Measurements from ENCODE around the gene RCC2. TPM values are rescaled to one million over a fixed set of nuclear protein-coding genes. Genes with fewer than 3 reads are reported as not detected.

RCC2 gene
- total RNA-seq, 1 donor from 2014 or later, result 224 TPM

DNA sequence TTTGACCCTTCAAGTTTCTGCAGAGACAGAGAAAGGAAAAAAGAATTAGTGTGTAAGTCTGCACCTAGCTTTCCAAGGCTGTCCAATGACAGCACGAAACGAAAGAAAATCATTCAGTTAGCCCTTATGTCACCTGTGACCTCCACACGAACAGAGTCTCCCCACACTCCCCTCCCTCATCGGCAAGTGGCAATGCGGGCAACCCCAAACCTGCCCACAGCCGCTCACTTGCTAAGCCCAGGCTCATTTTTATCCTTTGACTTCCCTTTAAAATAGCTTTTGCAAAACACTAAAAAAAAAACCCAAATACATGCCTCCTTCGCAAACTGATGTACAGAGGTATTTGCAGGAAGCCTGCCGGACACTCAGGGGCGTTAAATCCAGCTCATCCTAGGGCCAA lies 10.3 kb downstream of the RCC2 start:
- Mint-ChIP-seq H3K36me3 (ENCODE audit: low read depth) (peaks cover 24% of the 10 kb centered on the region), H3K4me1 (peaks cover 23% of the 10 kb centered on the region), H3K9me3 (no peaks in the 10 kb centered on the region), H3K4me3 (peak overlapping the region; percentile 13), H3K27me3 (ENCODE audit: low read depth) (no peaks in the 10 kb centered on the region), H3K27ac (ENCODE audit: unreplicated experiment) (no peak overlapping the region)
- TF ChIP-seq, protein P1, sequence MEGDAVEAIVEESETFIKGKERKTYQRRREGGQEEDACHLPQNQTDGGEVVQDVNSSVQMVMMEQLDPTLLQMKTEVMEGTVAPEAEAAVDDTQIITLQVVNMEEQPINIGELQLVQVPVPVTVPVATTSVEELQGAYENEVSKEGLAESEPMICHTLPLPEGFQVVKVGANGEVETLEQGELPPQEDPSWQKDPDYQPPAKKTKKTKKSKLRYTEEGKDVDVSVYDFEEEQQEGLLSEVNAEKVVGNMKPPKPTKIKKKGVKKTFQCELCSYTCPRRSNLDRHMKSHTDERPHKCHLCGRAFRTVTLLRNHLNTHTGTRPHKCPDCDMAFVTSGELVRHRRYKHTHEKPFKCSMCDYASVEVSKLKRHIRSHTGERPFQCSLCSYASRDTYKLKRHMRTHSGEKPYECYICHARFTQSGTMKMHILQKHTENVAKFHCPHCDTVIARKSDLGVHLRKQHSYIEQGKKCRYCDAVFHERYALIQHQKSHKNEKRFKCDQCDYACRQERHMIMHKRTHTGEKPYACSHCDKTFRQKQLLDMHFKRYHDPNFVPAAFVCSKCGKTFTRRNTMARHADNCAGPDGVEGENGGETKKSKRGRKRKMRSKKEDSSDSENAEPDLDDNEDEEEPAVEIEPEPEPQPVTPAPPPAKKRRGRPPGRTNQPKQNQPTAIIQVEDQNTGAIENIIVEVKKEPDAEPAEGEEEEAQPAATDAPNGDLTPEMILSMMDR (conservative IDR thresholded peaks at IDR 0.05), result no peak
- no peak for DNase-seq (ENCODE audit: low read depth, low spot score)

DNA sequence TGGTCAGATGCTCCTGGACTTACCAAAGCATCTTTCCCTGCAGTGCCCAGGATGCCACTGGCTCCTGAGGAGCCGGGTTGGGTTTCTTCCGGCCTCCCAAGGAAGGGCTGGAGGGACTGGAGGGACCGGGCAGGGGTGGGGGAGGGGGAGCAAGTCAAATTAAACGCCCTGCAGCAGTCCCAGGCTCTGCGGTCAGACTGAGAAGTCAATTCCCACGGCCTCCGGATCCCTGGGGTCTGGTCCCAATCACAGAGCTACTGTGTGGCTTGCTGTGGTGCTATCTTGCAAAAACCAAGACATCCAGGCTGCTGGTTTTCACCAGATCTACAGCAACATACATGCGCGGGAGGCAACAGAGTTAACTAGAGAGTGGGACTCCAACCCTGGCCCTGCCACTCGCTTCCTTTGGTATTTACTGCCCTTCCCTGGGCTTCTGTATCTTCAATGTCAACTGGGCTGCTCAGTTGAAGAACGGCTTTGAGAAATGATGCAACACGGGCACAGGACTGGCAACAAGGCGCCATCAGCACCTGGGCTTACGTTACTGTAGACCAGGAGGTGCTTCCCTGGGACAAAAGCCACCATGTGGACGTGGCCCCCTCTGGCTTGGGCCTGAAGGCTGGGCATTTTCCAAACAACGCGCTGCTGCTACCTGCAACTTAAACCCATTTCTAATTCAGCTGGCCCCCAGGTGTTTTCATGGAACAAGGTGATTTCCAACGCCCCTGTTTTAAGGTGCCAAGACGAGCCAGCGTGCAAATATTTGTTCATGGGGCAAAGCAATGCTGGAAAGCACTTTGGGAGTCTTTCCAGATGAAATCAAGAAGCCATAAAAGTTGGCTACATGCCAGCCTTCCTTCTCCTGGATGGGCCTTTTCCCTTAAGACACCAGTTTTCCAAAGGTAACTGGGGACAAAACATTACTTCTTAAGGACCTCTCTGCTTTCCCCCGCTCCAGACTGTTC lies 11.5 kb downstream of the RCC2 start:
- TF ChIP-seq, protein P1 (conservative IDR thresholded peaks at IDR 0.05), result no peak
- H3K27ac Mint-ChIP-seq (ENCODE audit: unreplicated experiment), result no peak overlapping the region
- no peak for DNase-seq (ENCODE audit: low read depth, low spot score)
- no peaks in the 10 kb centered on the region for H3K27me3 Mint-ChIP-seq (ENCODE audit: low read depth)
- peaks cover 32% of the 10 kb centered on the region for H3K36me3 Mint-ChIP-seq (ENCODE audit: low read depth)
- no peak overlapping the region for H3K4me3 Mint-ChIP-seq
- peaks cover 18% of the 10 kb centered on the region for H3K4me1 Mint-ChIP-seq
- H3K9me3 Mint-ChIP-seq, result no peaks in the 10 kb centered on the region

DNA sequence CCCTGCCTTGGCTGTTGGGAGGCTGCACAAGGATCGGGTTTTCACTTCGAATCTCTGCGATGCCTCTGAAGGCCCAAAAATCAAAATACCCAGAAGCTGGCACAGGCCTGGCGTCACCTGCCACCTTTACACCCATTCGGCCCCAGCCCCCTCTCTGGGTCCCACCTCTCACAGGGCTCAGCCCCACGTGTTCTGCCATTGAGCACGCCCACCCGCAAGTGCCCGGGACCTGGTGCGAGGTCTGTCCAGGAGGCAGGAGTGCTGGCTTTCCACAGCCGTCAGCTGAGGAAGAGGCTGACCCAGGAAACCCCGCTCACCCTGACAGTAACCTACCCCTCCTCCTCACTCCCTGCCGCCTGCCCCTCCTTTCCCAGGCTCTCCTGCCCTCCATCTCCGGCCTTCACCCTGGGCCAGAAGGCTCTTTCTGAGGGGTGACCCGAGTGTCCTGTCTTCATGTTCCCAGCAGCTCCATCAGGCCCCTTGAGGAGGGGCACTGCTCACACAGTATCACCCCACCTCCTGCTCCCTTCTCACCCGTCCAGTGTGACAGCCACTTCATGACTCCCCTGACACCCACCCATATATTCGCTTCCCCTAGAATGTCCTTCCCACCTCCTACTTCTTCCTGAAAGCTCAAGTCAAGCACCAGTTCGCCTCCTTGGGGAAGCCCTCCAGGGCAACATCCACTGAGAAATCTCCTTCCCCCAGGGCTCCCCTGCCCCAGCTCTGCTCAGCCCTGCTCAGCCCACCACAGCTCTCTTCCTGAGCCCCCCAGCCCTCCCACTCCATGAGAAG lies 13.5 kb downstream of the RCC2 start:
- peaks cover 31% of the 10 kb centered on the region for H3K36me3 Mint-ChIP-seq (ENCODE audit: low read depth)
- H3K27ac Mint-ChIP-seq (ENCODE audit: unreplicated experiment), result no peak overlapping the region
- no peak overlapping the region for H3K4me3 Mint-ChIP-seq

DNA sequence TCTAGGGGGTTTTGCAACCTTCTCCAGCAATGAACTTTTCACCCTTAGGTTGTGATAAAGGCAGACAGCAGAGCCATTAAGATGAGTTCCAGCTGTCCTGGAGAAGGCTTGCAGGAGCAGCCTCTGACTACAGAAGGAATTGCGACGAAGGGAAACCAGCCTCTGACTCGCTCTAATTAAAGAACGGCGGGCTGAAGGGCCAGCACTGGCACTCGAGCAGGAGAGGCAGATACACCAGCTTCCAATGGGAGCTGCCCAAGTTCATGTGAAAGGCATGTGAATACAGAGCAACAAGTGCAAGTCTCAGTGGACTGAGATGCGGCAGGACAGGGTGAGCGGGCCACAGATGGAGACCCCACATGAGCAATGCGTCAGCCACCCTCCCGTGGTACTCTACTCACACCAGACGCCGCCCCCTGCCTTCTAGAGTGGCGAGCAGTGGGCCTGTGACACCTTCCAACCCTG lies 15.7 kb downstream of the RCC2 start:
- no peak overlapping the region for H3K4me3 Mint-ChIP-seq
- TF ChIP-seq, protein P1 (conservative IDR thresholded peaks at IDR 0.05), result no peak
- no peaks in the 10 kb centered on the region for H3K9me3 Mint-ChIP-seq
- H3K36me3 Mint-ChIP-seq (ENCODE audit: low read depth), result peaks cover 35% of the 10 kb centered on the region
- DNase-seq (ENCODE audit: low read depth, low spot score), result no peak
- no peak overlapping the region for H3K27ac Mint-ChIP-seq (ENCODE audit: unreplicated experiment)
- H3K27me3 Mint-ChIP-seq (ENCODE audit: low read depth), result no peaks in the 10 kb centered on the region
- peaks cover 21% of the 10 kb centered on the region for H3K4me1 Mint-ChIP-seq

More for the DNA sequence above, 13.5 kb downstream of the RCC2 start:
- TF ChIP-seq, protein P1 (conservative IDR thresholded peaks at IDR 0.05), result no peak
- Mint-ChIP-seq H3K4me1 (peaks cover 16% of the 10 kb centered on the region), H3K9me3 (no peaks in the 10 kb centered on the region), H3K27me3 (ENCODE audit: low read depth) (no peaks in the 10 kb centered on the region)
- no peak for DNase-seq (ENCODE audit: low read depth, low spot score)

DNA sequence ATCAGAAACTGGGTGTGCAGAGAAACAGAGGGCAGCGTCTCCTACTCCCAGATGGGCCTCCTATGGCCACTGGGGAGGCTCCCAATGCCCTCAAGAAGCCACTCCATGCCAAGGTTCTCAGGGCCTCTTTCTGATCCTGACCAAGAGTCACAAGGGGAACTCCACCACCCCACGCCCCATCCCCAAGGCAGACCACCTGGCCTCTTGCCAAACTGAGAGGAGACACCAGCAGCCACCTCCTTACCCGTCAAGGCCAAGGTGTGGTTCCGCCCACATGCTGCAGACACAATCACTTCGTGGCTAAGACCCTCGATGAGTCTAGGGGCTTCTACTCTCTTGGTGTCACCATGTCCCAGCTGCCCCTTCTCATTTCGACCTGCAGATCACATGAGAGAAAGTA lies 17.0 kb downstream of the RCC2 start:
- no peak for DNase-seq (ENCODE audit: low read depth, low spot score)
- no peaks in the 10 kb centered on the region for H3K9me3 Mint-ChIP-seq
- H3K4me1 Mint-ChIP-seq, result peaks cover 21% of the 10 kb centered on the region
- TF ChIP-seq, protein P1 (conservative IDR thresholded peaks at IDR 0.05), result no peak
- no peak overlapping the region for H3K27ac Mint-ChIP-seq (ENCODE audit: unreplicated experiment)
- H3K27me3 Mint-ChIP-seq (ENCODE audit: low read depth), result no peaks in the 10 kb centered on the region
- H3K4me3 Mint-ChIP-seq, result no peak overlapping the region
- H3K36me3 Mint-ChIP-seq (ENCODE audit: low read depth), result peaks cover 33% of the 10 kb centered on the region
